GM23248 (cell line): Measurements from ENCODE around the gene CAMTA1. TPM values are rescaled to one million over a fixed set of nuclear protein-coding genes. Genes with fewer than 3 reads are reported as not detected.

ENCODE experiments used
- DNase-seq: peaks from one replicate; pipeline ENCODE4 v3.0.0-alpha.2; 2015
- H2AFZ ChIP-seq: fragments of 200-600 bp; sonication (generic); 2 replicates; pipeline ENCODE4 v1.6.1; 2016; ENCODE audit warnings: antibody characterized with exemption
- H3F3A ChIP-seq: fragments of 200-600 bp; sonication (generic); 2 replicates; pipeline ENCODE4 v1.6.1; 2016; ENCODE audit warnings: mild to moderate bottlenecking, antibody characterized with exemption, mixed run types; ENCODE audit not compliant: insufficient read depth
- H3K27ac ChIP-seq: fragments of 200-600 bp; sonication (generic); 2 replicates; pipeline ENCODE4 v1.5.1; 2016; ENCODE audit warnings: mild to moderate bottlenecking
- H3K27me3 ChIP-seq: fragments of 200-600 bp; sonication (generic); replicated peaks from 2 replicates; pipeline ENCODE4 v1.6.1; 2016; ENCODE audit warnings: mild to moderate bottlenecking; ENCODE audit not compliant: insufficient read depth
- H3K36me3 ChIP-seq: fragments of 200-600 bp; sonication (generic); 2 replicates; pipeline ENCODE4 v1.6.1; 2016; ENCODE audit warnings: low read depth, mild to moderate bottlenecking
- H3K4me1 ChIP-seq: fragments of 200-600 bp; sonication (generic); 2 replicates; pipeline ENCODE4 v1.6.1; 2016; ENCODE audit warnings: mild to moderate bottlenecking; ENCODE audit not compliant: insufficient read depth
- H3K4me2 ChIP-seq: fragments of 200-600 bp; sonication (generic); one replicate; pipeline ENCODE4 v1.6.1; 2016; ENCODE audit warnings: mild to moderate bottlenecking; ENCODE audit not compliant: unreplicated experiment
- H3K4me3 ChIP-seq: fragments of 200-600 bp; sonication (generic); 2 replicates; pipeline ENCODE4 v1.5.1; 2016; ENCODE audit warnings: mild to moderate bottlenecking
- H3K79me2 ChIP-seq: fragments of 200-600 bp; sonication (generic); 2 replicates; pipeline ENCODE4 v1.6.1; 2016; ENCODE audit warnings: mild to moderate bottlenecking; ENCODE audit not compliant: insufficient read depth
- H3K9ac ChIP-seq: fragments of 200-600 bp; sonication (generic); 2 replicates; pipeline ENCODE4 v1.6.1; 2016; ENCODE audit warnings: mild to moderate bottlenecking
- H3K9me2 ChIP-seq: fragments of 200-600 bp; sonication (generic); 2 replicates; pipeline ENCODE4 v1.6.1; 2016; ENCODE audit warnings: mixed run types, mild to moderate bottlenecking, moderate library complexity; ENCODE audit not compliant: insufficient read depth
- H3K9me3 ChIP-seq: fragments of 200-600 bp; sonication (generic); one replicate; pipeline ENCODE4 v1.6.1; 2017; ENCODE audit warnings: low read depth
- H4K20me1 ChIP-seq: fragments of 200-600 bp; sonication (generic); 2 replicates; pipeline ENCODE4 v1.6.0; 2016; ENCODE audit not compliant: insufficient read depth
- EZH2 ChIP-seq: fragments of 200-600 bp; sonication (generic); IDR thresholded peaks from 2 replicates; pipeline ENCODE4 v1.6.1; 2018; ENCODE audit warnings: antibody characterized with exemption, mild to moderate bottlenecking; ENCODE audit not compliant: insufficient read depth, poor library complexity, severe bottlenecking
- EZH2phosphoT487 ChIP-seq: fragments of 200-600 bp; sonication (generic); IDR thresholded peaks from 2 replicates; pipeline ENCODE4 v1.6.1; 2018; ENCODE audit warnings: antibody characterized with exemption, moderate library complexity, mild to moderate bottlenecking, low read depth; ENCODE audit not compliant: insufficient read depth
- WGBS, 2 experiments: methylation state at CpG; one replicate each; pipeline ENCODE4 v1.1.6; 2015 to 2017; ENCODE audit warnings: low lambda C conversion rate in 2 of 2, low coverage in 1 of 2; ENCODE audit errors: missing lambda C conversion rate in 2 of 2; 5-methylcytosine and 5-hydroxymethylcytosine counted together
- in situ Hi-C: fragments of 300-500 bp; cut with MboI; formaldehyde crosslinking; loops from 2 replicates; pipeline ENCODE4 v1.15.0; 2020
- polyA plus RNA-seq: library from polyadenylated mRNA; unstranded; fragments of >200 nt; fragmentation: Nextera tagmentation; extraction: Ambion mirVana; gene quantifications from 2 replicates; pipeline ENCODE4 v1.2.1, GENCODE V29; 2016
- total RNA-seq: library from RNA; depleted of rRNA; stranded (reverse); fragments of >200 nt; shearing (Covaris generic); gene quantifications from 2 replicates; pipeline ENCODE4 v1.2.3, GENCODE V29; 2014

Gene CAMTA1
- total and polyA plus RNA-seq, 2 experiments from 2014 or later, result 50.1 to 165 TPM

DNA sequence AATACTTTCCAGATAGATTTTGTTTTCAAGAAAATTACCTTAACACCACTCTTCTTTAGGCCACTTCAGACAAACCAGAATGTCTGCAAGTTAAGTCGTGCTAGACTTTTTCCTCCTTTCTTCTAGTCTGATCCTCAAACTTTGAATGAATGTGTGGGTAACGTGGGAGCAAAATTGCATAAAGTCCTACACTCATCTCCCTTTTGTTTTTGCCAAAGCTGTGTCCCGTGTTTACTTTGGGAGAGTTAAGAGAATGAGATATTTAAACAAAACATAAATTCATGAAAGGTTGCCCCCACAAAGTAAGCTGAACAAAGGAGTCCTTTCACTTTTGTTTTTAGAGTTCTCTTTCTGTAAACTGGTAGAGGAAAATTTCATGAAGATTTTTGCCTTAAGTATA is 969.0 kb downstream of the CAMTA1 start:
- 53 to 55% methylated on average over 3 of the region's 3 CpGs for WGBS, 2 experiments
- in situ Hi-C loops, result no loop called here
- no peak for TF ChIP-seq EZH2phosphoT487
- no peak for TF ChIP-seq EZH2

DNA sequence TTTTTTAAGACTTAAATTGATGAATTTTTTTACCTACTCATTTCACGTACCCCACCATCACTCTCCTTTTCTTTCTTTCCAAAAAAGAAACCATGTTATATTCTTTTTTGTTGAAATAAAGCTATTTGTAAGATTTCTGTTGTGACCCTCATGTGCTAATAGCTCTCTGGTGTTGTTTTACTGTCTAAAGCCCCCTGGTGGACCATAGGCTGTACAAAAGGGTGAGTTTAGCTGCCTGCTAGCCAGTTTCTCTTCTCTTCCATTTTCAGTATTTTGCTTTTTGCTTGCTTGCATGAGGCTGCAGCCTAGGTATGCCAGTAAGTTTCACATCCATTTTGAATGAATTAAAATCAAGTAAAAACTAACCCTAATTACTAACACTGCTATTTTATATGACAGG is 970.2 kb downstream of the CAMTA1 start:
- H2AFZ ChIP-seq, result no peak overlapping the region
- TF ChIP-seq EZH2phosphoT487, result no peak
- no peak for TF ChIP-seq EZH2
- H3F3A ChIP-seq, result no peaks in the 10 kb centered on the region
- H3K36me3 ChIP-seq, result no peaks in the 10 kb centered on the region
- DNase-seq, result peak; percentile 29
- H3K9me3 ChIP-seq, result no peaks in the 10 kb centered on the region
- no peaks in the 10 kb centered on the region for H3K79me2 ChIP-seq
- WGBS, 2 experiments, result 41 to 42% methylated on average over 1 of the region's 1 CpG
- H3K4me1 ChIP-seq, result no peaks in the 10 kb centered on the region
- H3K9me2 ChIP-seq, result no peaks in the 10 kb centered on the region
- no peak overlapping the region for H3K9ac ChIP-seq
- no peaks in the 10 kb centered on the region for H3K27me3 ChIP-seq
- in situ Hi-C loops, result no loop called here
- H3K4me2 ChIP-seq, result no peak overlapping the region
- H3K4me3 ChIP-seq, result no peak overlapping the region
- no peak overlapping the region for H3K27ac ChIP-seq
- H4K20me1 ChIP-seq, result no peaks in the 10 kb centered on the region

More for the DNA sequence above, 969.0 kb downstream of the CAMTA1 start:
- H3K4me2 ChIP-seq, result no peak overlapping the region
- no peaks in the 10 kb centered on the region for H3K79me2 ChIP-seq
- H3K4me1 ChIP-seq, result no peaks in the 10 kb centered on the region
- no peaks in the 10 kb centered on the region for H3K9me3 ChIP-seq
- H4K20me1 ChIP-seq, result no peaks in the 10 kb centered on the region
- H2AFZ ChIP-seq, result no peak overlapping the region
- no peaks in the 10 kb centered on the region for H3K27me3 ChIP-seq
- H3K9me2 ChIP-seq, result no peaks in the 10 kb centered on the region
- DNase-seq, result no peak
- H3K4me3 ChIP-seq, result no peak overlapping the region
- H3F3A ChIP-seq, result no peaks in the 10 kb centered on the region
- no peak overlapping the region for H3K27ac ChIP-seq
- no peak overlapping the region for H3K9ac ChIP-seq
- no peaks in the 10 kb centered on the region for H3K36me3 ChIP-seq

DNA sequence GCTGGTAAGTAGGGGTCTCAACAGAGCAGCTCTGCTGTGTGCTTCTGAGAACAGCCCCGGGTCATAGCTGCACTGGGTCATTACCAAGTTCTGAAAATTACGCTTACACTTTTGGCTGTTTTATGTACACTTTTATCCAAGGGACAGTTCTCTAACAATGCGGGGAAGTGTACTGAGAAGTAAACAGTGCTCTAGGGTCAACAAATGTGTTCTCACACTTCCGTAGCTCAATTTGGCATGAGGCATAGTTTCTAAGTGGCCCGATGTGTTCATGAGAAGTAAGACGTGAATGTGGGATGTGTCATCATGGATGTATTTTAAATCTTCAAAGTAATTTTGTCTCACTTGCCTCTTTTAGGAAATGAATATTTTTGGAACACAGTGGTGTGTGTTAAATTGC is 975.0 kb downstream of the CAMTA1 start:
- Histone ChIP-seq H3K27me3 (no peaks in the 10 kb centered on the region), H3K4me3 (no peak overlapping the region), H4K20me1 (no peaks in the 10 kb centered on the region), H3K9ac (no peak overlapping the region), H3K4me2 (no peak overlapping the region), H3K9me2 (no peaks in the 10 kb centered on the region), H3K36me3 (no peaks in the 10 kb centered on the region), H2AFZ (no peak overlapping the region), H3K27ac (no peak overlapping the region), H3K9me3 (no peaks in the 10 kb centered on the region), H3K4me1 (no peaks in the 10 kb centered on the region), H3K79me2 (no peaks in the 10 kb centered on the region), H3F3A (no peaks in the 10 kb centered on the region)
- in situ Hi-C loops, result no loop called here
- DNase-seq, result no peak
- WGBS, 2 experiments, result 68 to 71% methylated on average over 6 of the region's 6 CpGs
- no peak for TF ChIP-seq EZH2
- no peak for TF ChIP-seq EZH2phosphoT487

DNA sequence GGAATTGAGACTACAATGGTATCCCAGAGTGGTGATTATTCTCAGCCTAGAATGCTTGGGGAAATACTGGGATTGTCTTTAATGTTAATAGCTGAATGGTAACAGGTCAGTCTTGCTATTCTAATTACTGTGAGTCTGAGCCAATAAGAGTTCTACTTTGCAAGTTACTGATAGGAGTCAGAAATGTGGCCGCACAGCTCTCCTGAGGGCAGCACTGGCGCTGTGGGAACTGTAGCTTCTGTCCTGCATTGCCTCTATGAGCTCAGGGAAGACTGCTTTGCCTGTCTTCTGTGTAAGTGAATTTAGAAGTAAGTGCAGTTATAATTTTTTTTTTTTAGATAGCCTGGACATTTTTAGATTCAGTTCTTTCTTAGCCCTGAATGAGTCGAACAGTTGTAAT is 975.8 kb downstream of the CAMTA1 start:
- Histone ChIP-seq H3K4me2 (no peak overlapping the region), H3K4me3 (no peak overlapping the region), H3K9me2 (no peaks in the 10 kb centered on the region), H3F3A (no peaks in the 10 kb centered on the region), H3K4me1 (no peaks in the 10 kb centered on the region), H3K9ac (no peak overlapping the region), H3K36me3 (no peaks in the 10 kb centered on the region), H3K27me3 (no peaks in the 10 kb centered on the region), H3K27ac (no peak overlapping the region), H4K20me1 (no peaks in the 10 kb centered on the region), H3K9me3 (no peaks in the 10 kb centered on the region), H3K79me2 (no peaks in the 10 kb centered on the region), H2AFZ (no peak overlapping the region)
- in situ Hi-C loops, result no loop called here
- TF ChIP-seq EZH2 (no peak), EZH2phosphoT487 (no peak)
- no peak for DNase-seq
- 83 to 85% methylated on average over 3 of the region's 3 CpGs for WGBS, 2 experiments

DNA sequence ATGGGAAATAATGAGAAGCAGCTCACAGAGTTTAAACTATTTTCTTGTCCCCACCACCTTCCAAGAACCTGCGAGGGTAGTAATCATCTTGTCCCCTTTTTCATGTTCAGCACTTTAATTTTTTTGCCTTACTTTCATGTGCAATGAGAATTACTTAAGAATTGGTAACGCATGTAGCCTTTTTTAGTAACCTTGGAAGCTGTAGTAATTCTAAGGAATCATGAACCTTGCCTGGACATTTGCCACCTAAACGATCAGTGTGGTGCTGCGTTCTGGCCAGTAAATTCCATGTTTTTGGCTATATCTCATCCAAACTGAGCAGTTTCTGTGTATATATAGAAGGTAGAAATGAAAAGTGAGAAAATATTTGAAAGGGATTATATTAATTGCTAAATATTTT is 981.9 kb downstream of the CAMTA1 start:
- H3K4me3 ChIP-seq, result no peak overlapping the region
- no peaks in the 10 kb centered on the region for H3K27me3 ChIP-seq
- H3K27ac ChIP-seq, result no peak overlapping the region
- H3K9ac ChIP-seq, result no peak overlapping the region
- H4K20me1 ChIP-seq, result no peaks in the 10 kb centered on the region
- H3K4me2 ChIP-seq, result no peak overlapping the region
- WGBS, 2 experiments, result 70 to 76% methylated on average over 4 of the region's 4 CpGs
- peaks cover 2% of the 10 kb centered on the region; the same call in 1 of the 2 replicates for H3K4me1 ChIP-seq
- no peak for TF ChIP-seq EZH2
- TF ChIP-seq EZH2phosphoT487, result no peak
- no peaks in the 10 kb centered on the region for H3K36me3 ChIP-seq
- in situ Hi-C loops, result no loop called here
- H3K79me2 ChIP-seq, result peaks cover 8% of the 10 kb centered on the region
- no peaks in the 10 kb centered on the region for H3K9me2 ChIP-seq
- no peak for DNase-seq
- no peaks in the 10 kb centered on the region for H3F3A ChIP-seq
- no peak overlapping the region for H2AFZ ChIP-seq
- H3K9me3 ChIP-seq, result no peaks in the 10 kb centered on the region
